ENCODE measurements around the gene MESP2. TPM values are rescaled to one million over a fixed set of nuclear protein-coding genes. Genes with fewer than 3 reads are reported as not detected.

Gene MESP2
- total and polyA plus RNA-seq, 9 of the 15 experiments (the other 6 are each of a cell fraction or from before 2014, with no cell fraction given), result 0.08 to 0.82 (median 0.37) TPM

DNA sequence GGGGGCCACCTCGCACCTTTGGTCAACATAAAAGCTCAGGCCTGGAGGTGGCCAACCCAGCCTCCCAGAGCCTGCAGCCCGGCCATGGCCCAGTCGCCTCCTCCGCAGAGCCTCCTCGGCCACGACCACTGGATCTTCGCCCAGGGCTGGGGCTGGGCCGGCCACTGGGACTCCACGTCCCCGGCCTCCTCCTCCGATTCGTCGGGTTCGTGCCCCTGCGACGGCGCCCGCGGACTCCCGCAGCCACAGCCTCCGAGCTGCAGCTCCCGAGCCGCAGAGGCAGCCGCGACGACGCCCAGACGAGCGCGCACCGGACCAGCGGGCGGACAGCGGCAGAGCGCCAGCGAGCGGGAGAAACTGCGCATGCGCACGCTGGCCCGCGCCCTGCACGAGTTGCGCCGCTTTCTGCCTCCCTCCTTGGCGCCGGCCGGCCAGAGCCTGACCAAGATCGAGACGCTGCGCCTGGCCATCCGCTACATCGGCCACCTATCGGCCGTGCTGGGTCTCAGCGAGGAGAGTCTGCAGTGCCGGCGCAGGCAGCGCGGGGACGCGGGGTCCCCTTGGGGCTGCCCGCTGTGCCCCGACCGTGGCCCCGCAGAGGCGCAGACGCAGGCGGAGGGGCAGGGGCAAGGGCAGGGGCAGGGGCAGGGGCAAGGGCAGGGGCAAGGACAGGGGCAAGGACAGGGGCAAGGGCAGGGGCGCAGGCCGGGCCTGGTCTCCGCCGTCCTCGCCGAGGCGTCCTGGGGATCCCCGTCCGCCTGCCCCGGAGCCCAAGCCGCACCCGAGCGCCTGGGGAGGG is at the start of gene MESP2 (continued):
- TF ChIP-seq NR3C1 (CRISPR knock-in tag; IDR thresholded peaks at IDR 0.05), result peak; percentile 91

DNA sequence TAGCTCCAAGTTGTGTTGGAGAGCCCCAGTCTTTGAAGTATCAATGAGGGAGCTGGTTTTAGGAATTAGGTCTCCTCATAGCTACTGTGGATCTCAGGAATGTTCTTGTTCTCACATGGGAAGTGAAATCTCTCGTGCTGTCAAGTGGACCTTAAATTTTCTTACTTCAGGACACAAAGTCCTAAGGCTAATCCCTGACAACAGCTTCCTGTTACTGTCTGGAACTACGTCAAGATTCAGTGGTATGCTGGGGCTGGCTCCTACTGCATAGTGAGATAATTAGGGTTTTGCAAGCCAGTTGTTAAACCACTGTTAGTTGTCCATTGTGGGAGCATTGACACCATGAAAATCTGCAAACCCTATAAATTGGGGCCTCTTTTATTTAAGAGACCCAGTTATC is 47.9 kb upstream of the MESP2 start:
- Histone ChIP-seq H3K4me1 (replicated peaks in 1 of 2; ENCODE audit: control insufficient read depth in 2 of 2, insufficient read depth in 2 of 2, low read length in 2 of 2) (no peaks in the 10 kb centered on the region), H3K36me3 (ENCODE audit: control insufficient read depth, insufficient read depth, low read length) (no peaks in the 10 kb centered on the region), H3K4me2 (ENCODE audit: insufficient read depth, low read length) (no peak overlapping the region), H3K9me3 (replicated peaks; ENCODE audit: control insufficient read depth, insufficient read depth, low read depth, low read length) (peaks cover 4% of the 10 kb centered on the region; the same call in 1 of the 2 replicates), H3K27me3 (ENCODE audit: control insufficient read depth in 2 of 2, insufficient read depth in 2 of 2, low read length in 2 of 2) (peaks cover 7 to 40% of the 10 kb centered on the region in 2 experiments; a peak in 3 of 5 replicates), H3K79me2 (ENCODE audit: control insufficient read depth, insufficient read depth, low read length) (no peaks in the 10 kb centered on the region), H3K9ac (ENCODE audit: insufficient read depth in 1 of 2, low read depth in 2 of 2, low read length in 2 of 2) (no peak overlapping the region), H2AFZ (ENCODE audit: low read depth, low read length) (no peak overlapping the region), H3K9me1 (ENCODE audit: control insufficient read depth, insufficient read depth, low read length) (no peaks in the 10 kb centered on the region), H3K27ac (ENCODE audit: extremely low read depth, low read depth, low read length) (no peak overlapping the region), H4K20me1 (replicated peaks; ENCODE audit: control insufficient read depth, insufficient read depth, low read length) (no peaks in the 10 kb centered on the region), H3K4me3 (no peak overlapping the region)
- TF ChIP-seq RUNX1 (IDR thresholded peaks at IDR 0.05; ENCODE audit: low read depth), result no peak
- no peak for TF ChIP-seq TARDBP (IDR thresholded peaks at IDR 0.05)
- TF ChIP-seq JUNB (CRISPR knock-in tag; conservative IDR thresholded peaks at IDR 0.05), result no peak
- no peak for TF ChIP-seq FOSL1 (tag; conservative IDR thresholded peaks at IDR 0.05)
- TF ChIP-seq POLR2B (IDR thresholded peaks at IDR 0.05; ENCODE audit: low read depth, partially characterized antibody), result no peak
- TF ChIP-seq ZNF77 (CRISPR knock-in tag; IDR thresholded peaks at IDR 0.05), result no peak
- no peak for TF ChIP-seq BRD4 (IDR thresholded peaks at IDR 0.05)
- BruUV-seq (replicated peaks), result no TSS peak
- ATAC-seq (no peak), FAIRE-seq (no peak), DNase-seq (ENCODE audit: extremely low read depth in 1 of 4, low spot score in 3 of 4) (no peak)
- intact Hi-C loops (cut with micrococcal nuclease) (no loop called here), in situ Hi-C loops (cut with MboI) (no loop called here)
- ChIA-PET CTCF (ENCODE audit: low intra/inter-chr PET ratio) (no interaction called here), POLR2A (interaction anchor here (0.8 kb wide), 1 partner anchor 12 kb away, joined by 4 read pairs; no protein-coding TSS in a partner anchor)
- WGBS (ENCODE audit: insufficient coverage, low coverage, missing lambda C conversion rate), result 3% methylated on average over 2 of the region's 2 CpGs
